ENCODE data around the gene PKDCC. TPM values are rescaled to one million over a fixed set of nuclear protein-coding genes. Genes with fewer than 3 reads are reported as not detected.

The PKDCC gene
- total RNA-seq, 2 donors from 2014 or later, result 85.3 to 105 TPM

- Mint-ChIP-seq H3K36me3 (ENCODE audit: low read depth) (peaks cover 2% of the 10 kb centered on the region), H3K9me3 (peaks cover 11% of the 10 kb centered on the region), H3K4me3 (no peak overlapping the region), H3K27me3 (ENCODE audit: insufficient read depth) (peaks cover 16% of the 10 kb centered on the region), H3K4me1 (peaks cover 31% of the 10 kb centered on the region), H3K27ac (no peak overlapping the region)
- Histone ChIP-seq H3K4me3 (ENCODE audit: low read length) (no peak overlapping the region), H3K27ac (ENCODE audit: low read depth, low read length) (no peak overlapping the region), H3K27me3 (ENCODE audit: control insufficient read depth, insufficient read depth, low read length, poor library complexity, severe bottlenecking) (no peaks in the 10 kb centered on the region), H3K4me1 (ENCODE audit: control insufficient read depth, insufficient read depth, low read length) (peaks cover 3% of the 10 kb centered on the region), H3K9ac (ENCODE audit: extremely low read depth, low read length, poor library complexity, severe bottlenecking) (no peak overlapping the region), H3K9me3 (ENCODE audit: control insufficient read depth, low read length) (no peaks in the 10 kb centered on the region), H3K36me3 (ENCODE audit: control insufficient read depth, insufficient read depth, low read length) (no peaks in the 10 kb centered on the region)
- WGBS, 2 experiments (ENCODE audit: insufficient coverage in 1 of 2, insufficient read length in 1 of 2), result 45 to 100% methylated on average over 1 to 2 of the region's 2 CpGs
- peak; percentile 94 for TF ChIP-seq CTCF (conservative IDR thresholded peaks at IDR 0.05)
- peak; percentile 77 for DNase-seq
These were observed 48.1 kb downstream of the PKDCC start for GRCh38 chr2:42095923-42096408.

- H3K9me3 ChIP-seq (ENCODE audit: control insufficient read depth, low read length), result no peaks in the 10 kb centered on the region
- H3K4me1 ChIP-seq (ENCODE audit: control insufficient read depth, insufficient read depth, low read length), result peaks cover under 1% of the 10 kb centered on the region
- H3K27ac Mint-ChIP-seq, result peak overlapping the region; percentile 19
- peaks cover 8% of the 10 kb centered on the region for H3K27me3 Mint-ChIP-seq (ENCODE audit: insufficient read depth)
- DNase-seq, result peak; percentile 58
- H3K9ac ChIP-seq (ENCODE audit: extremely low read depth, low read length, poor library complexity, severe bottlenecking), result no peak overlapping the region
- 86 to 88% methylated on average over 10 of the region's 10 CpGs for WGBS, 2 experiments (ENCODE audit: insufficient coverage in 1 of 2, insufficient read length in 1 of 2)
- peaks cover 2% of the 10 kb centered on the region for H3K36me3 Mint-ChIP-seq (ENCODE audit: low read depth)
- H3K4me1 Mint-ChIP-seq, result peaks cover 25% of the 10 kb centered on the region
- H3K9me3 Mint-ChIP-seq, result peaks cover 11% of the 10 kb centered on the region
- H3K27ac ChIP-seq (ENCODE audit: low read depth, low read length), result no peak overlapping the region
- H3K36me3 ChIP-seq (ENCODE audit: control insufficient read depth, insufficient read depth, low read length), result no peaks in the 10 kb centered on the region
- no peak overlapping the region for H3K4me3 Mint-ChIP-seq
- no peak for TF ChIP-seq CTCF (conservative IDR thresholded peaks at IDR 0.05)
- H3K4me3 ChIP-seq (ENCODE audit: low read length), result no peak overlapping the region
- H3K27me3 ChIP-seq (ENCODE audit: control insufficient read depth, insufficient read depth, low read length, poor library complexity, severe bottlenecking), result no peaks in the 10 kb centered on the region
These were observed 49.2 kb downstream of the PKDCC start for GRCh38 chr2:42096869-42097591.

- peaks cover 3% of the 10 kb centered on the region for H3K4me1 ChIP-seq (ENCODE audit: control insufficient read depth, insufficient read depth, low read length)
- peaks cover 11% of the 10 kb centered on the region for H3K9me3 Mint-ChIP-seq
- no peak overlapping the region for H3K27ac ChIP-seq (ENCODE audit: low read depth, low read length)
- peaks cover 17% of the 10 kb centered on the region for H3K4me1 Mint-ChIP-seq
- TF ChIP-seq CTCF (conservative IDR thresholded peaks at IDR 0.05), result no peak
- no peak overlapping the region for H3K4me3 Mint-ChIP-seq
- peaks cover 5% of the 10 kb centered on the region for H3K27me3 Mint-ChIP-seq (ENCODE audit: insufficient read depth)
- DNase-seq, result peak; percentile 60
- H3K36me3 ChIP-seq (ENCODE audit: control insufficient read depth, insufficient read depth, low read length), result no peaks in the 10 kb centered on the region
- H3K27ac Mint-ChIP-seq, result no peak overlapping the region
- no peaks in the 10 kb centered on the region for H3K9me3 ChIP-seq (ENCODE audit: control insufficient read depth, low read length)
- H3K27me3 ChIP-seq (ENCODE audit: control insufficient read depth, insufficient read depth, low read length, poor library complexity, severe bottlenecking), result no peaks in the 10 kb centered on the region
- 84 to 86% methylated on average over 7 to 9 of the region's 9 CpGs for WGBS, 2 experiments (ENCODE audit: insufficient coverage in 1 of 2, insufficient read length in 1 of 2)
- no peak overlapping the region for H3K9ac ChIP-seq (ENCODE audit: extremely low read depth, low read length, poor library complexity, severe bottlenecking)
- H3K36me3 Mint-ChIP-seq (ENCODE audit: low read depth), result peaks cover 2% of the 10 kb centered on the region
- no peak overlapping the region for H3K4me3 ChIP-seq (ENCODE audit: low read length)
These were observed 51.0 kb downstream of the PKDCC start for GRCh38 chr2:42098571-42099437.

All from endodermal cell (in vitro differentiated cells).